Kidney (tissue), 14 donors: Measurements from ENCODE around the gene GABARAP. TPM values are rescaled to one million over a fixed set of nuclear protein-coding genes. Genes with fewer than 3 reads are reported as not detected.

Experiments used
- DNase-seq, 5 donors: peaks; one replicate each; pipeline ENCODE4 v3.0.0-alpha.2; 2013 to 2020
- FAIRE-seq: peaks from 2 replicates; lab custom pipeline; 2012; peaks lifted over from hg19 to GRCh38; lab: Jason Lieb, UNC
- H3K27ac ChIP-seq, 2 donors: one replicate each; pipeline ENCODE4 v1.7.0; 2013; ENCODE audit warnings: low read depth in 2 of 2, low read length in 2 of 2, inconsistent platforms in 1 of 2
- H3K27me3 ChIP-seq: one replicate; pipeline ENCODE4 v1.7.1; 2013; ENCODE audit warnings: low read length, inconsistent platforms; ENCODE audit not compliant: control insufficient read depth, insufficient read depth
- H3K36me3 ChIP-seq, 3 donors: one replicate each; pipeline versions ENCODE4 v1.7.0 to v1.7.1; 2013; ENCODE audit warnings: low read length in 3 of 3, control low read depth in 1 of 3, inconsistent platforms in 1 of 3; ENCODE audit not compliant: insufficient read depth in 3 of 3, control insufficient read depth in 2 of 3
- H3K4me1 ChIP-seq, 3 donors: one replicate each; pipeline versions ENCODE4 v1.7.0 to v1.7.1; 2013; ENCODE audit warnings: low read length in 3 of 3, inconsistent platforms in 1 of 3, low read depth in 1 of 3; ENCODE audit not compliant: control insufficient read depth in 2 of 3, insufficient read depth in 2 of 3
- H3K4me3 ChIP-seq, 3 donors: one replicate each; pipeline versions ENCODE4 v1.7.0 to v1.8.1; 2013; ENCODE audit warnings: low read length in 3 of 3, control low read depth in 1 of 3, inconsistent platforms in 1 of 3
- H3K9ac ChIP-seq, 3 donors: one replicate each; pipeline versions ENCODE4 v1.7.0 to v1.7.1; 2013; ENCODE audit warnings: low read length in 3 of 3, control low read depth in 1 of 3, inconsistent platforms in 1 of 3
- H3K9me3 ChIP-seq, 3 donors: one replicate each; pipeline versions ENCODE4 v1.7.0 to v1.7.1; 2013; ENCODE audit warnings: low read length in 3 of 3, control low read depth in 1 of 3, inconsistent platforms in 1 of 3; ENCODE audit not compliant: control insufficient read depth in 2 of 3, insufficient read depth in 1 of 3
- CTCF ChIP-seq: IDR thresholded peaks from 3 replicates; pipeline ENCODE4 v1.5.1; 2012; ENCODE audit warnings: mild to moderate bottlenecking, moderate library complexity, borderline replicate concordance; ENCODE audit not compliant: insufficient read depth; ENCODE audit errors: extremely low read depth
- intact Hi-C: fragments of 100-400 bp; cut with DNase I; formaldehyde crosslinking; loops from one replicate; pipeline ENCODE4 v1.11.1; 2022
- polyA plus RNA-seq: library from polyadenylated mRNA; stranded (reverse); fragments of 350-450 nt; fragmentation: Illumina TruSeq; extraction: RNeasy Lipid Tissue Mini Kit (QIAGEN cat#74804); gene quantifications from one replicate; pipeline ENCODE4 v1.2.3, GENCODE V29; 2014; ENCODE audit warnings: low read depth, low replicate concordance; ENCODE audit not compliant: insufficient read depth
- total RNA-seq: library from RNA; stranded (reverse); fragmentation: NEBNext Ultra II Directional; extraction: Animal tissue kit (Norgen Biotek cat#: 25700); gene quantifications from one replicate; pipeline ENCODE4 v1.2.1, GENCODE V29; 2021
- donor health status: control.
- donor health status: control.
- donor health status: control.
- donor health status: control.
- donor health status: control.
- donor health status: DM: yes; HTN: yes; CAD: no.
- donor health status: Normal renal cell carcinoma (clear cell type).

The GABARAP gene
- total and polyA plus RNA-seq, 2 donors from 2014 or later = 477 to 1,483 TPM

- intact Hi-C loops = no loop called here
- H3K36me3 ChIP-seq = no peaks in the 10 kb centered on the region
- H3K9me3 ChIP-seq = no peaks in the 10 kb centered on the region
- peak; percentile 100 for DNase-seq
- H3K4me1 ChIP-seq = peaks cover 7 to 27% (median 25%) of the 10 kb centered on the region in 3 donors
- H3K27ac ChIP-seq = peak overlapping the region; percentile 81 to 84
- H3K4me3 ChIP-seq = peak overlapping the region; percentile 50 to 84 (median 57)
- H3K9ac ChIP-seq = peak overlapping the region in 2 of 3 donors; percentile 49 to 61
- FAIRE-seq = peak; percentile 52
- no peaks in the 10 kb centered on the region for H3K27me3 ChIP-seq
- peak; percentile 31 for TF ChIP-seq CTCF
Observed at GRCh38 chr17:7214300-7215135, 27.7 kb downstream of the GABARAP start.

DNA sequence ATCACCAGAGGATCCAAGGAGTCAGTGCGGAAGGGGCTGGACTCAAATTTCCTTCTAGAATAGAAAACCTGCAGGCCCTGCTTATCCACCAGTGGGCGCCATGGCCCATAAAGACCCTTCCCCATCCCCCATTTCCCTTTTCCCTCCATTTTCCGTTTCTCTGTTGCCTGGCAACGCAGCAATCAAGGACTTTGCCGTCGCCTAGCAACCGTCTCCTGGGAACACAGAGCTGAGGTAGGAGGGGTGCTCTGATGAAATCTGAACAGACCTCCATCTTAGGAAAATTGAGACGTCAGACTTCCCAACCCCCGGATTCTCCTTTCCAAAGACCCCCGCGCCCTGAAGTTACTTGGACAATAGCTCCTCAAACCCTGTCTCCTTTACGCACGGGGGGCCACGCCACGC, 28.4 kb downstream of the GABARAP start:
- H3K9ac ChIP-seq = peak overlapping the region in 1 of 3 donors; percentile 34
- intact Hi-C loops = no loop called here
- peak overlapping the region; percentile 81 to 84 for H3K27ac ChIP-seq
- H3K4me3 ChIP-seq = peak overlapping the region; percentile 50 to 69 (median 57)
- H3K9me3 ChIP-seq = no peaks in the 10 kb centered on the region
- H3K36me3 ChIP-seq = no peaks in the 10 kb centered on the region
- peaks cover 4 to 21% (median 20%) of the 10 kb centered on the region in 3 donors for H3K4me1 ChIP-seq
- no peak for TF ChIP-seq CTCF
- DNase-seq = peak in 3 of 5 donors; percentile 96 to 98 (median 98)
- no peak for FAIRE-seq
- no peaks in the 10 kb centered on the region for H3K27me3 ChIP-seq

DNA sequence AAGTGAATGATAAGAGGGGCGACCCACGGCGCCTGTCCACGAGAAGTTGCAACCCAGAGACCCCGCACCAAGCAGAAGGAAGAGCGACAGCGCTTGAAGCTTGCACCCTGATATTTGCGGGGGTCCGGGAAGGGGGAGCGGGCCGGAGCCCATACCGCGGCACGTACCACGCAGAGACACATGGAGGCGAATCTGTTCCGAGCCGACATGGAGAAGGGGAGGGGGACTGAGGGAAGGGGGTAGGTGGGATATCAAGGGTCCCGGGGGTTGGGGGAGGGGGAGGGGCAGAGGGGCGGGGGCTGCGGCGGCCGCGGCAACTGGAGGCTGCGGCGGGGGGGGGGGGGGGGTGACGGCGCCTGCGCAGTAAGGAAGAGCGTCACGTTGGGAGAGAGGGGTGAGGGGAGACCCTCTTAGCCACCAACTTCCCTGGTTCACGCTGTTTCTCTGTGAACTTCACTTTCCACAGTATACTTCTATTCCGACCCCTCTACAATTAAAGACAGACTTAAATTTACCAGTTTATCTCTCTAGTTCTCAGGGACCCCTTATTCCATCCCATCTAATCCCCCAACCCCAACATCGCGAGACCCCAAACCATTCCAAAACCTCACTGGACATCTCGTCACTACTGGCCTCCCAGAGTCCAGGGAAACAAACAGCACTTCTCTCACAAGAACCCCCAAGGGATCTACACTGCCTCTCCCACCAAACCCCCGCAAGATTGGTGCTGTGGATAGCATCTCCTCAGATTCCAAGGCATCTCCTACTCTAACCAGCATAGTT, 30.6 kb downstream of the GABARAP start:
- intact Hi-C loops = no loop called here
- H3K4me1 ChIP-seq = peaks cover 4 to 12% (median 11%) of the 10 kb centered on the region in 3 donors
- H3K9ac ChIP-seq = peak overlapping the region in 1 of 3 donors; percentile 32
- TF ChIP-seq CTCF = no peak
- no peaks in the 10 kb centered on the region for H3K9me3 ChIP-seq
- FAIRE-seq = no peak
- peak overlapping the region in 1 of 3 donors; percentile 12 for H3K4me3 ChIP-seq
- DNase-seq = peak in 3 of 5 donors; percentile 40 to 81 (median 63)
- H3K36me3 ChIP-seq = no peaks in the 10 kb centered on the region
- H3K27ac ChIP-seq = no peak overlapping the region
- H3K27me3 ChIP-seq = no peaks in the 10 kb centered on the region
